ENCODE measurements around the gene ANKMY1.

Gene ANKMY1

GRCh38 chr2:240595381-240596079, 37.7 kb upstream of the ANKMY1 start:
- Histone ChIP-seq H3K27ac (ENCODE audit: poor library complexity, severe bottlenecking) (no peak overlapping the region), H3K27me3 (ENCODE audit: insufficient read depth, poor library complexity, severe bottlenecking) (no peaks in the 10 kb centered on the region), H3K4me3 (ENCODE audit: severe bottlenecking) (no peak overlapping the region), H3K9me3 (ENCODE audit: severe bottlenecking) (no peaks in the 10 kb centered on the region), H3K36me3 (ENCODE audit: low read depth) (peaks cover 24% of the 10 kb centered on the region), H3K4me1 (ENCODE audit: insufficient read depth, poor library complexity, severe bottlenecking) (no peaks in the 10 kb centered on the region)
- peak; percentile 6 for TF ChIP-seq CTCF (IDR thresholded peaks at IDR 0.05; ENCODE audit: poor library complexity, severe bottlenecking)
- DNase-seq (ENCODE audit: low spot score) = peak; percentile 60
- ATAC-seq (ENCODE audit: low read depth) = no peak

DNA sequence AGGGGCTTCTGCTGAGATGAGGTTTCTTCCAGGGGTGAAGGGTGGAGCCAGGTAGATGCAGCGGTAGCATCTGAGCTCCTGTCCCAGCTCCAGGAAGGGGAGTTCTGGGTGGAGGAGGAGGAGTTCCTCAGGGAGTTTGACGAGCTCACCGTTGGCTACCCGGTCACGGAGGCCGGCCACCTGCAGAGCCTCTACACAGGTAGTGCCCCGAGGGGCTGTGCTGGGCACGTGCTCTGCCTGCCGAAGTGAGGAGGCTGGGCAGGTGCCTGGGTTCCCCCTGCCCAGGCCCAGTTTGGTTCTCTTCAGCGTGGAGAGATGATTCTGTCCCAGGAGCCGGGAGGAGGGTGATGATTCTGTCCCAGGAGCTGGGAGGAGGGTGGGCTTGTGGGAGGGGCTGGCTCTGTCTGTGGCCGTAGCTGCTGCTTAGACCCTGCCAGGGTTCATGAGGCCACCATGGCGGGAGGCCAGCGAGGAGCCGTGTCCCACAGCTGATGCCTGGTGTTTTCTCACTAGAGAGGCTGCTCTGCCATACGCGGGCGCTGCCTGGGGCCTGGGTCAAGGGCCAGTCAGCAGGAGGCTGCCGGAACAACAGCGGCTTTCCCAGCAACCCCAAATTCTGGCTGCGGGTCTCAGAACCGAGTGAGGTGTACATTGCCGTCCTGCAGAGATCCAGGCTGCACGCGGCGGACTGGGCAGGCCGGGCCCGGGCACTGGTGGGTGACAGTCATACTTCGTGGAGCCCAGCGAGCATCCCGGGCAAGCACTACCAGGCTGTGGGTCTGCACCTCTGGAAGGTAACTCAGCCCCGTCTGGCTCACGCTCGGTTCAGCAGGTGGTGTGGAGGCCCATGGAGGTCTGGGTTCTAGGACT, 37.0 kb upstream of the ANKMY1 start:
- Histone ChIP-seq H3K27ac (ENCODE audit: poor library complexity, severe bottlenecking) (no peak overlapping the region), H3K9me3 (ENCODE audit: severe bottlenecking) (no peaks in the 10 kb centered on the region), H3K4me1 (ENCODE audit: insufficient read depth, poor library complexity, severe bottlenecking) (no peaks in the 10 kb centered on the region), H3K27me3 (ENCODE audit: insufficient read depth, poor library complexity, severe bottlenecking) (no peaks in the 10 kb centered on the region), H3K4me3 (ENCODE audit: severe bottlenecking) (no peak overlapping the region), H3K36me3 (ENCODE audit: low read depth) (peaks cover 24% of the 10 kb centered on the region)
- no peak for ATAC-seq (ENCODE audit: low read depth)
- no peak for TF ChIP-seq CTCF (IDR thresholded peaks at IDR 0.05; ENCODE audit: poor library complexity, severe bottlenecking)
- peak; percentile 63 for DNase-seq (ENCODE audit: low spot score)

- no peak overlapping the region for H3K4me3 ChIP-seq (ENCODE audit: severe bottlenecking)
- no peaks in the 10 kb centered on the region for H3K27me3 ChIP-seq (ENCODE audit: insufficient read depth, poor library complexity, severe bottlenecking)
- no peak for ATAC-seq (ENCODE audit: low read depth)
- TF ChIP-seq CTCF (IDR thresholded peaks at IDR 0.05; ENCODE audit: poor library complexity, severe bottlenecking) = no peak
- H3K9me3 ChIP-seq (ENCODE audit: severe bottlenecking) = no peaks in the 10 kb centered on the region
- peaks cover 24% of the 10 kb centered on the region for H3K36me3 ChIP-seq (ENCODE audit: low read depth)
- no peak overlapping the region for H3K27ac ChIP-seq (ENCODE audit: poor library complexity, severe bottlenecking)
- H3K4me1 ChIP-seq (ENCODE audit: insufficient read depth, poor library complexity, severe bottlenecking) = no peaks in the 10 kb centered on the region
- DNase-seq (ENCODE audit: low spot score) = peak; percentile 42
Measured at GRCh38 chr2:240593703-240594451, 36.1 kb upstream of the ANKMY1 start.

- peaks cover 24% of the 10 kb centered on the region for H3K36me3 ChIP-seq (ENCODE audit: low read depth)
- H3K9me3 ChIP-seq (ENCODE audit: severe bottlenecking) = no peaks in the 10 kb centered on the region
- DNase-seq (ENCODE audit: low spot score) (peak; percentile 42), ATAC-seq (ENCODE audit: low read depth) (no peak)
- H3K4me1 ChIP-seq (ENCODE audit: insufficient read depth, poor library complexity, severe bottlenecking) = no peaks in the 10 kb centered on the region
- TF ChIP-seq CTCF (IDR thresholded peaks at IDR 0.05; ENCODE audit: poor library complexity, severe bottlenecking) = no peak
- no peaks in the 10 kb centered on the region for H3K27me3 ChIP-seq (ENCODE audit: insufficient read depth, poor library complexity, severe bottlenecking)
- H3K27ac ChIP-seq (ENCODE audit: poor library complexity, severe bottlenecking) = no peak overlapping the region
- no peak overlapping the region for H3K4me3 ChIP-seq (ENCODE audit: severe bottlenecking)
Measured at GRCh38 chr2:240593026-240593702, 35.4 kb upstream of the ANKMY1 start.

Measured in RWPE2 (cell line).